Astrocyte (in vitro differentiated cells and primary cell): ENCODE measurements around the gene TCIRG1. TPM values are rescaled to one million over a fixed set of nuclear protein-coding genes. Genes with fewer than 3 reads are reported as not detected.

ENCODE experiments used
- DNase-seq: peaks from one replicate; pipeline ENCODE4 v3.0.0-alpha.2; 2010; ENCODE audit warnings: low read depth
- FAIRE-seq: peaks from 2 replicates; lab custom pipeline; 2011; peaks lifted over from hg19 to GRCh38; lab: Jason Lieb, UNC
- H2AFZ ChIP-seq: 2 replicates; pipeline ENCODE4 v1.6.0; 2012; ENCODE audit warnings: low read depth, low read length, inconsistent platforms
- H3K27ac ChIP-seq: 2 replicates; pipeline ENCODE4 v1.5.1; 2011; ENCODE audit warnings: low read depth, low read length, inconsistent platforms
- H3K27me3 ChIP-seq: 2 replicates; pipeline ENCODE4 v1.6.0; 2011; ENCODE audit warnings: low read length, inconsistent platforms; ENCODE audit not compliant: insufficient read depth
- H3K36me3 ChIP-seq: 2 replicates; pipeline ENCODE4 v1.5.1; 2011; ENCODE audit warnings: low read length, inconsistent platforms; ENCODE audit not compliant: insufficient read depth
- H3K4me1 ChIP-seq: 2 replicates; pipeline ENCODE4 v1.5.1; 2011; ENCODE audit warnings: low read length, inconsistent platforms; ENCODE audit not compliant: insufficient read depth
- H3K4me2 ChIP-seq: 2 replicates; pipeline ENCODE4 v1.6.0; 2012; ENCODE audit warnings: low read length, inconsistent platforms
- H3K4me3 ChIP-seq: 2 replicates; pipeline ENCODE4 v1.5.1; 2011; ENCODE audit warnings: low read depth, mild to moderate bottlenecking, low read length, inconsistent platforms; ENCODE audit not compliant: insufficient read depth
- H3K79me2 ChIP-seq: 2 replicates; pipeline ENCODE4 v1.6.0; 2012; ENCODE audit warnings: mild to moderate bottlenecking, low read length, inconsistent platforms; ENCODE audit not compliant: insufficient read depth
- H3K9ac ChIP-seq: 2 replicates; pipeline ENCODE4 v1.6.0; 2012; ENCODE audit warnings: mild to moderate bottlenecking, low read length, inconsistent platforms
- H3K9me3 ChIP-seq: 2 replicates; pipeline ENCODE4 v1.5.1; 2012; ENCODE audit warnings: low read depth, mild to moderate bottlenecking, low read length, inconsistent platforms; ENCODE audit not compliant: insufficient read depth
- H4K20me1 ChIP-seq: 2 replicates; pipeline ENCODE4 v1.6.0; 2012; ENCODE audit warnings: low read length, inconsistent platforms; ENCODE audit not compliant: insufficient read depth
- H3K27ac Mint-ChIP-seq: one replicate; pipeline ENCODE4 v1.8.0; 2021; ENCODE audit warnings: mild to moderate bottlenecking, mixed read lengths; ENCODE audit not compliant: unreplicated experiment
- H3K27me3 Mint-ChIP-seq: one replicate; pipeline ENCODE4 v1.8.0; 2021; ENCODE audit warnings: low read depth, mixed read lengths; ENCODE audit not compliant: unreplicated experiment
- H3K36me3 Mint-ChIP-seq: one replicate; pipeline ENCODE4 v1.8.0; 2021; ENCODE audit warnings: low read depth, mixed read lengths; ENCODE audit not compliant: unreplicated experiment
- H3K4me1 Mint-ChIP-seq: one replicate; pipeline ENCODE4 v1.8.0; 2021; ENCODE audit warnings: low read depth, mixed read lengths; ENCODE audit not compliant: unreplicated experiment
- H3K4me3 Mint-ChIP-seq: one replicate; pipeline ENCODE4 v1.8.0; 2021; ENCODE audit warnings: mild to moderate bottlenecking, moderate library complexity, mixed read lengths; ENCODE audit not compliant: unreplicated experiment
- H3K9me3 Mint-ChIP-seq: one replicate; pipeline ENCODE4 v1.8.0; 2021; ENCODE audit warnings: mild to moderate bottlenecking, mixed read lengths; ENCODE audit not compliant: unreplicated experiment
- EZH2 ChIP-seq: IDR thresholded peaks from 2 replicates; pipeline ENCODE4 v1.6.1; 2012; ENCODE audit warnings: mild to moderate bottlenecking, low read length, inconsistent platforms; ENCODE audit not compliant: insufficient read depth
- total RNA-seq: library from RNA; stranded (reverse); gene quantifications from 2 replicates; pipeline ENCODE4 v1.2.1, GENCODE V29; 2021
- TF ChIP-seq, protein P1 (sequence below): IDR thresholded peaks from 2 replicates; pipeline ENCODE4 v1.5.1; 2011; ENCODE audit warnings: low read depth, mild to moderate bottlenecking, inconsistent platforms, low read length, moderate library complexity; ENCODE audit not compliant: insufficient read depth

The TCIRG1 gene
- total RNA-seq, 1 donor from 2014 or later, result 55.1 TPM

DNA sequence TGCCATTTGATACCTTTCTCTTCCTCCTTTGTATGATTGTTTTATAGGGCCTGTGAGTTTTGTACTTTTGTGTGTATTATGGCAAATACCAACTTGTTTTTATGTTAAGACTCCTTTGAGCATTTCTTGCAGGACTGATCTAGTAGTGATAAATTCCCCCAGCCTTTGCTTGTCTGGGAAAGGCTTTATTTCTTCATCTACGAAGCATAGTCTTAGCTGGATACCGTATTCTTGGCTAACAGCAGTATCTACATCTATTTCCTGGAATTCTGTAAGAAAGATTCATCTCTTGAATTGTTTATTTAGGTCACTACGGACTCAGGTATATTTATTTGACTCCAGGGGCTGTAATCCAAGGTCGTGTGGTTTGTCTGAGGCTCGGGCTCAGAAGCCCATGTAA lies 14.3 kb upstream of the TCIRG1 start:
- no peak overlapping the region for H3K9ac ChIP-seq
- FAIRE-seq (no peak), DNase-seq (no peak)
- TF ChIP-seq, protein P1, sequence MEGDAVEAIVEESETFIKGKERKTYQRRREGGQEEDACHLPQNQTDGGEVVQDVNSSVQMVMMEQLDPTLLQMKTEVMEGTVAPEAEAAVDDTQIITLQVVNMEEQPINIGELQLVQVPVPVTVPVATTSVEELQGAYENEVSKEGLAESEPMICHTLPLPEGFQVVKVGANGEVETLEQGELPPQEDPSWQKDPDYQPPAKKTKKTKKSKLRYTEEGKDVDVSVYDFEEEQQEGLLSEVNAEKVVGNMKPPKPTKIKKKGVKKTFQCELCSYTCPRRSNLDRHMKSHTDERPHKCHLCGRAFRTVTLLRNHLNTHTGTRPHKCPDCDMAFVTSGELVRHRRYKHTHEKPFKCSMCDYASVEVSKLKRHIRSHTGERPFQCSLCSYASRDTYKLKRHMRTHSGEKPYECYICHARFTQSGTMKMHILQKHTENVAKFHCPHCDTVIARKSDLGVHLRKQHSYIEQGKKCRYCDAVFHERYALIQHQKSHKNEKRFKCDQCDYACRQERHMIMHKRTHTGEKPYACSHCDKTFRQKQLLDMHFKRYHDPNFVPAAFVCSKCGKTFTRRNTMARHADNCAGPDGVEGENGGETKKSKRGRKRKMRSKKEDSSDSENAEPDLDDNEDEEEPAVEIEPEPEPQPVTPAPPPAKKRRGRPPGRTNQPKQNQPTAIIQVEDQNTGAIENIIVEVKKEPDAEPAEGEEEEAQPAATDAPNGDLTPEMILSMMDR, result no peak
- TF ChIP-seq EZH2, result no peak
- Mint-ChIP-seq H3K4me3 (no peak overlapping the region), H3K36me3 (peaks cover 14% of the 10 kb centered on the region), H3K4me1 (peaks cover 22% of the 10 kb centered on the region), H3K27ac (no peak overlapping the region), H3K27me3 (no peaks in the 10 kb centered on the region), H3K9me3 (no peaks in the 10 kb centered on the region)
- H3K79me2 ChIP-seq, result peaks cover 5% of the 10 kb centered on the region
- H2AFZ ChIP-seq, result no peak overlapping the region
- H3K4me1 ChIP-seq, result peaks cover 36% of the 10 kb centered on the region
- H3K4me2 ChIP-seq, result no peak overlapping the region
- H3K9me3 ChIP-seq, result no peaks in the 10 kb centered on the region
- H3K4me3 ChIP-seq, result no peak overlapping the region
- no peaks in the 10 kb centered on the region for H3K27me3 ChIP-seq
- H4K20me1 ChIP-seq, result no peaks in the 10 kb centered on the region
- no peaks in the 10 kb centered on the region for H3K36me3 ChIP-seq
- H3K27ac ChIP-seq, result no peak overlapping the region

DNA sequence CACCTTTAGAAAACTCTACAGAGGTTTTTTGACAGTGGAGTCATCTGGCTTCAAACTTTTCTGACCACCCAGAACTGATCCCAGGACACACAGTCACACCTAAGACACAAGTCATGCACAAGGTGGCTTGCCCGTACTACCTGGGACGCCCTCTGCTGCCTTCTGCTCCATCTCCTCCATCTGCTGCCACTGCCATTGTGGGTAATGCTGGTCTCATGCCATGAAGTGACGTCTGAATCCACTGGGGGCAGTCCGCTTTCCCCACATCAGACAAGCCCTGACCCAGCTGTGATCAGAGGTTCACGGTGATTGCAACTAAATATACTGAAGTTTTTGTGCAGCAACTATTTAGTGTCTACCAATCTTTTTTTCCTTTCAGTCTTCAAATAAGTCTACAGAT lies 13.8 kb upstream of the TCIRG1 start:
- H3K9me3 ChIP-seq, result no peaks in the 10 kb centered on the region
- H2AFZ ChIP-seq, result no peak overlapping the region
- H3K36me3 Mint-ChIP-seq, result peaks cover 14% of the 10 kb centered on the region
- H4K20me1 ChIP-seq, result no peaks in the 10 kb centered on the region
- peaks cover 41% of the 10 kb centered on the region for H3K4me1 ChIP-seq
- no peaks in the 10 kb centered on the region for H3K27me3 ChIP-seq
- H3K4me2 ChIP-seq, result no peak overlapping the region
- H3K27ac ChIP-seq, result no peak overlapping the region
- TF ChIP-seq EZH2, result no peak
- TF ChIP-seq, protein P1, result no peak
- H3K27me3 Mint-ChIP-seq, result no peaks in the 10 kb centered on the region
- H3K36me3 ChIP-seq, result no peaks in the 10 kb centered on the region
- H3K4me1 Mint-ChIP-seq, result peaks cover 24% of the 10 kb centered on the region
- no peak overlapping the region for H3K27ac Mint-ChIP-seq
- H3K9me3 Mint-ChIP-seq, result no peaks in the 10 kb centered on the region
- no peak for DNase-seq
- no peak overlapping the region for H3K9ac ChIP-seq
- no peak overlapping the region for H3K4me3 Mint-ChIP-seq
- H3K79me2 ChIP-seq, result peaks cover 8% of the 10 kb centered on the region
- no peak overlapping the region for H3K4me3 ChIP-seq
- no peak for FAIRE-seq

DNA sequence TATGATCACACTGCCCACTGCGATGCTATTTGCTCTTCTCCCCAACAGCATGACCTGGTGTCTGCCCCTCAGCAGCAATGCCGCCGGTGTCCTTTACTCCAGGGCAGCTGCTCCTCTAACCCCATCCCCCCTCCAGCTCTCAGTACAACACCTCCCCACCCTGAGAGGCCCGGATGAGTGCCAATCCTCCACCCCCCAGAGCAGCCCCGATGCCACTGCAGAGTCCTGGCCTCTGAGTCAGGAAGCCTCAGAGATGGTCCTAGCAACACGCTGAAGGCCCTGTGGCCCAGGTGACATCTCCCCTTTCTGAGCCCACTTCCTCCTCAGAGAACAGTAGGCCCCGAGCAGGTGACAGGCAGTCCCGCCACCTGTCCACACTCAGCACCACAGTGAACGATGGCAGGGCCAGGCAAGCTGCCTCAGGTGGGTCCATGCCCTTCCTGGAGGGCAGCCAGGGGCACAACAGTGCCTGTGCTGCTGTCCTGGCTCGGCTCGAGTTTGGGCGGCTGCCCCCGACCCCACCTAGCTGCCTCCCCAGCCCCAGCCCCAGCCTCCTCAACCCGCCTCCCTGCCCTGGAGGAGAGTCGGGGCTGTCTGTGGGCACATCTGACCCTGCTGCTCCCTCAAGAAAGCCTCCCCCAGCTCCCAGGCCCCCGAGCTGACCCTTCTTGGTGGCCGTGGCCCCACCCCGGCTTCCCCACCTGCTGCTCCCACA lies 12.3 kb upstream of the TCIRG1 start:
- Histone ChIP-seq H3K4me1 (peaks cover 49% of the 10 kb centered on the region), H3K4me2 (peak overlapping the region; percentile 10), H3K9me3 (no peaks in the 10 kb centered on the region), H4K20me1 (no peaks in the 10 kb centered on the region), H3K27ac (peak overlapping the region; percentile 93), H3K36me3 (no peaks in the 10 kb centered on the region), H3K27me3 (no peaks in the 10 kb centered on the region), H2AFZ (no peak overlapping the region), H3K4me3 (no peak overlapping the region), H3K79me2 (peaks cover 19% of the 10 kb centered on the region), H3K9ac (peak overlapping the region; percentile 78)
- H3K27me3 Mint-ChIP-seq, result no peaks in the 10 kb centered on the region
- TF ChIP-seq, protein P1, result no peak
- TF ChIP-seq EZH2, result no peak
- peak overlapping the region; percentile 9 for H3K4me3 Mint-ChIP-seq
- no peak overlapping the region for H3K27ac Mint-ChIP-seq
- H3K9me3 Mint-ChIP-seq, result no peaks in the 10 kb centered on the region
- H3K4me1 Mint-ChIP-seq, result peaks cover 29% of the 10 kb centered on the region
- DNase-seq (no peak), FAIRE-seq (no peak)
- H3K36me3 Mint-ChIP-seq, result peaks cover 14% of the 10 kb centered on the region
